HTR-8/SVneo (cell line): Measurements from ENCODE around the gene OBSL1.

ENCODE experiments used
- DNase-seq: peaks from one replicate; pipeline ENCODE4 v3.0.0; 2011; ENCODE audit warnings: low spot score, mixed read lengths; ENCODE audit not compliant: insufficient read length
- FAIRE-seq: peaks from 2 replicates; lab custom pipeline; 2011; peaks lifted over from hg19 to GRCh38; lab: Jason Lieb, UNC

The OBSL1 gene

GRCh38 chr2:219553168-219553417, 18.2 kb downstream of the OBSL1 start:
- no peak for FAIRE-seq
- no peak for DNase-seq

GRCh38 chr2:219552382-219553167, 18.8 kb downstream of the OBSL1 start:
- peak; percentile 80 for FAIRE-seq
- DNase-seq = peak; percentile 85

- peak; percentile 92 for FAIRE-seq
- peak; percentile 64 for DNase-seq
These were observed 19.6 kb downstream of the OBSL1 start for GRCh38 chr2:219551441-219552381.

- DNase-seq (no peak), FAIRE-seq (no peak)
These were observed 21.7 kb downstream of the OBSL1 start for GRCh38 chr2:219549619-219550018.

GRCh38 chr2:219548990-219549389, 22.3 kb downstream of the OBSL1 start:
- FAIRE-seq (no peak), DNase-seq (no peak)

- no peak for FAIRE-seq
- no peak for DNase-seq
These were observed 23.7 kb downstream of the OBSL1 start for GRCh38 chr2:219547621-219548020.

GRCh38 chr2:219545943-219546352, 25.4 kb downstream of the OBSL1 start:
- FAIRE-seq = no peak
- DNase-seq = no peak

- FAIRE-seq = no peak
- DNase-seq = no peak
These were observed 25.9 kb downstream of the OBSL1 start for GRCh38 chr2:219545295-219545942.

GRCh38 chr2:219544567-219544966, 26.8 kb downstream of the OBSL1 start:
- no peak for FAIRE-seq
- no peak for DNase-seq

GRCh38 chr2:219543596-219544358, 27.6 kb downstream of the OBSL1 start, which contains the start of the genes CHPF and TMEM198:
CHPF (minus strand) TSS chr2:219543809; CDS start chr2:219543538, 271 bp downstream.
TMEM198 (plus strand) TSS chr2:219544028; CDS start chr2:219544728, 700 bp downstream.
- FAIRE-seq = peak; percentile 97
- DNase-seq = peak; percentile 95

- FAIRE-seq (no peak), DNase-seq (no peak)
These were observed 28.3 kb downstream of the OBSL1 start for GRCh38 chr2:219542931-219543595.

GRCh38 chr2:219541611-219542180, 29.6 kb downstream of the OBSL1 start:
- DNase-seq (peak; percentile 75), FAIRE-seq (peak; percentile 89)

GRCh38 chr2:219540784-219541504, 30.4 kb downstream of the OBSL1 start:
- DNase-seq (no peak), FAIRE-seq (peak; percentile 9)

- FAIRE-seq = no peak
These were observed 31.2 kb downstream of the OBSL1 start for GRCh38 chr2:219539926-219540678.

GRCh38 chr2:219538956-219539788, 32.2 kb downstream of the OBSL1 start:
- FAIRE-seq (no peak), DNase-seq (no peak)

More at GRCh38 chr2:219539926-219540678, 31.2 kb downstream of the OBSL1 start:
- DNase-seq = no peak

- DNase-seq (no peak), FAIRE-seq (no peak)
These were observed 32.8 kb downstream of the OBSL1 start for GRCh38 chr2:219538504-219538951.
